Testis (tissue), 2 donors: ENCODE measurements around the gene RDH16.

Source experiments
- CTCF ChIP-seq, 3 experiments: fragments of 450-650 bp in 2 of 3; fragments of 200-600 bp in 1 of 3; sonication (generic) in 1 of 3; IDR thresholded peaks; one replicate each; pipeline ENCODE4 v1.5.1; 2016 to 2019; ENCODE audit warnings: antibody characterized with exemption in 3 of 3, mild to moderate bottlenecking in 2 of 3, moderate library complexity in 1 of 3
- POLR2A ChIP-seq: fragments of 450-650 bp; IDR thresholded peaks from one replicate; pipeline ENCODE4 v1.6.1; 2017; ENCODE audit warnings: antibody characterized with exemption, mild to moderate bottlenecking, moderate library complexity

GRCh38 chr12:56914724-56915123 is 42.7 kb downstream of the RDH16 start:
- no peak for TF ChIP-seq POLR2A
- no peak for TF ChIP-seq CTCF (IDR thresholded peaks at IDR 0.05)
